Neural progenitor cell (in vitro differentiated cells): ENCODE measurements around the gene ANKHD1. TPM values are rescaled to one million over a fixed set of nuclear protein-coding genes. Genes with fewer than 3 reads are reported as not detected.

Experiments
- DNase-seq: peaks from one replicate; pipeline ENCODE4 v3.0.0-alpha.2; 2016; ENCODE audit warnings: low spot score
- H2AFZ ChIP-seq: fragments of 200-600 bp; sonication (generic); replicated peaks from 2 replicates; pipeline ENCODE4 v1.6.1; 2016; ENCODE audit warnings: antibody characterized with exemption
- H3F3A ChIP-seq: fragments of 200-600 bp; sonication (generic); 2 replicates; pipeline ENCODE4 v1.6.1; 2016; ENCODE audit warnings: antibody characterized with exemption, low read depth
- H3K27ac ChIP-seq: fragments of 200-600 bp; sonication (generic); 2 replicates; pipeline ENCODE4 v1.5.1; 2016; ENCODE audit warnings: mild to moderate bottlenecking
- H3K27me3 ChIP-seq: fragments of 200-600 bp; sonication (generic); 2 replicates; pipeline ENCODE4 v1.6.1; 2016; ENCODE audit warnings: mild to moderate bottlenecking, moderate library complexity
- H3K36me3 ChIP-seq: fragments of 200-600 bp; sonication (generic); 2 replicates; pipeline ENCODE4 v1.5.1; 2016
- H3K4me1 ChIP-seq: fragments of 200-600 bp; sonication (generic); 2 replicates; pipeline ENCODE4 v1.6.1; 2016; ENCODE audit warnings: mixed run types
- H3K4me2 ChIP-seq: fragments of 200-600 bp; sonication (generic); 2 replicates; pipeline ENCODE4 v1.6.1; 2016
- H3K4me3 ChIP-seq: fragments of 200-600 bp; sonication (generic); 2 replicates; pipeline ENCODE4 v1.5.1; 2016
- H3K79me2 ChIP-seq: fragments of 200-600 bp; sonication (generic); 2 replicates; pipeline ENCODE4 v1.6.1; 2016; ENCODE audit warnings: low read depth
- H3K9ac ChIP-seq: fragments of 200-600 bp; sonication (generic); 2 replicates; pipeline ENCODE4 v1.6.1; 2016
- H3K9me3 ChIP-seq: fragments of 200-600 bp; sonication (generic); 2 replicates; pipeline ENCODE4 v1.5.1; 2016; ENCODE audit warnings: low read depth
- H4K20me1 ChIP-seq: fragments of 200-600 bp; sonication (generic); 2 replicates; pipeline ENCODE4 v1.6.1; 2016; ENCODE audit warnings: low read depth
- H3K27ac Mint-ChIP-seq: 3 replicates; pipeline ENCODE4 v1.8.0; 2021; ENCODE audit warnings: mixed read lengths
- H3K27me3 Mint-ChIP-seq: 2 replicates; pipeline ENCODE4 v1.8.0; 2022; ENCODE audit warnings: low read depth, mild to moderate bottlenecking, inconsistent platforms, moderate library complexity, mixed read lengths; ENCODE audit not compliant: insufficient read depth
- H3K36me3 Mint-ChIP-seq: 3 replicates; pipeline ENCODE4 v1.8.0; 2021; ENCODE audit warnings: mixed read lengths
- H3K4me1 Mint-ChIP-seq: 3 replicates; pipeline ENCODE4 v1.8.0; 2021; ENCODE audit warnings: mixed read lengths
- H3K4me3 Mint-ChIP-seq: 3 replicates; pipeline ENCODE4 v1.8.0; 2021; ENCODE audit warnings: mild to moderate bottlenecking, moderate library complexity, mixed read lengths
- H3K9me3 Mint-ChIP-seq: 3 replicates; pipeline ENCODE4 v1.8.0; 2020; ENCODE audit warnings: mixed read lengths
- EZH2 ChIP-seq: fragments of 200-600 bp; sonication (generic); IDR thresholded peaks from 2 replicates; pipeline ENCODE4 v1.6.1; 2017; ENCODE audit warnings: antibody characterized with exemption, mild to moderate bottlenecking, moderate library complexity
- EZH2phosphoT487 ChIP-seq: fragments of 200-600 bp; sonication (generic); IDR thresholded peaks from 2 replicates; pipeline ENCODE4 v1.6.1; 2017; ENCODE audit warnings: antibody characterized with exemption
- total RNA-seq: library from RNA; depleted of rRNA; stranded (reverse); fragments of >200 nt; gene quantifications from 2 replicates; pipeline ENCODE4 v1.2.3, GENCODE V29; 2015; ENCODE audit warnings: low replicate concordance
- TF ChIP-seq, protein P1 (sequence below): fragments of 200-600 bp; sonication (generic); IDR thresholded peaks from 2 replicates; pipeline ENCODE4 v1.5.1; 2017; ENCODE audit warnings: antibody characterized with exemption, mild to moderate bottlenecking

The ANKHD1 gene
- total RNA-seq, 1 donor from 2014 or later: 110 TPM

DNA sequence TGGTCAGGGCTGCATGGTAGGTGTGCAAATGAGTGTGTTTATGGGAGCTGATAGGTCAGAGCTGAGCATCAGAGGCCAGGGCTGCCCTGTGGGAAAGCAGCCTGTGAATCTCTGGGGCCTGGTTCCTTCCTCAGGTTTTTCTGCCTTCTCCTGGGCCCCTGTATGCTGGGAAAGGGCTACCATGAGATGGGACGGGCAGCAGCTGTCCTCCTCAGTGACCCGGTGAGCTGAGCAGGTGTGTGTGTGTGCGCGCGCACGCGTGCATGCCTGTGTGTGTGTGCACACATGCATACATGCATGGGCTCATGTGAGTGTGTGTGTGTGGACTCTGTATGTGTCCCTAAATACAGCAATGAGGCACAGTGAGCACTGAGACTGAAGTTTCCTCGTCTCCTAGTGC, 39.3 kb upstream of the ANKHD1 start:
- no peak overlapping the region for H2AFZ ChIP-seq
- H3K27me3 Mint-ChIP-seq: no peaks in the 10 kb centered on the region
- H4K20me1 ChIP-seq: no peaks in the 10 kb centered on the region
- DNase-seq: no peak
- H3K27ac Mint-ChIP-seq: no peak overlapping the region
- H3K4me1 ChIP-seq: peaks cover 16% of the 10 kb centered on the region
- H3K27ac ChIP-seq: no peak overlapping the region
- no peaks in the 10 kb centered on the region for H3K36me3 Mint-ChIP-seq
- H3K9me3 Mint-ChIP-seq: no peaks in the 10 kb centered on the region
- no peaks in the 10 kb centered on the region for H3K9me3 ChIP-seq
- no peak overlapping the region for H3K4me2 ChIP-seq
- H3K79me2 ChIP-seq: no peaks in the 10 kb centered on the region
- H3F3A ChIP-seq: peaks cover 11% of the 10 kb centered on the region
- peaks cover 10% of the 10 kb centered on the region for H3K4me1 Mint-ChIP-seq
- no peak overlapping the region for H3K4me3 Mint-ChIP-seq
- TF ChIP-seq EZH2phosphoT487 (no peak), EZH2 (no peak)
- TF ChIP-seq, protein P1, sequence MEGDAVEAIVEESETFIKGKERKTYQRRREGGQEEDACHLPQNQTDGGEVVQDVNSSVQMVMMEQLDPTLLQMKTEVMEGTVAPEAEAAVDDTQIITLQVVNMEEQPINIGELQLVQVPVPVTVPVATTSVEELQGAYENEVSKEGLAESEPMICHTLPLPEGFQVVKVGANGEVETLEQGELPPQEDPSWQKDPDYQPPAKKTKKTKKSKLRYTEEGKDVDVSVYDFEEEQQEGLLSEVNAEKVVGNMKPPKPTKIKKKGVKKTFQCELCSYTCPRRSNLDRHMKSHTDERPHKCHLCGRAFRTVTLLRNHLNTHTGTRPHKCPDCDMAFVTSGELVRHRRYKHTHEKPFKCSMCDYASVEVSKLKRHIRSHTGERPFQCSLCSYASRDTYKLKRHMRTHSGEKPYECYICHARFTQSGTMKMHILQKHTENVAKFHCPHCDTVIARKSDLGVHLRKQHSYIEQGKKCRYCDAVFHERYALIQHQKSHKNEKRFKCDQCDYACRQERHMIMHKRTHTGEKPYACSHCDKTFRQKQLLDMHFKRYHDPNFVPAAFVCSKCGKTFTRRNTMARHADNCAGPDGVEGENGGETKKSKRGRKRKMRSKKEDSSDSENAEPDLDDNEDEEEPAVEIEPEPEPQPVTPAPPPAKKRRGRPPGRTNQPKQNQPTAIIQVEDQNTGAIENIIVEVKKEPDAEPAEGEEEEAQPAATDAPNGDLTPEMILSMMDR: no peak
- peaks cover 9% of the 10 kb centered on the region for H3K27me3 ChIP-seq
- H3K36me3 ChIP-seq: no peaks in the 10 kb centered on the region
- H3K4me3 ChIP-seq: no peak overlapping the region
- H3K9ac ChIP-seq: no peak overlapping the region

DNA sequence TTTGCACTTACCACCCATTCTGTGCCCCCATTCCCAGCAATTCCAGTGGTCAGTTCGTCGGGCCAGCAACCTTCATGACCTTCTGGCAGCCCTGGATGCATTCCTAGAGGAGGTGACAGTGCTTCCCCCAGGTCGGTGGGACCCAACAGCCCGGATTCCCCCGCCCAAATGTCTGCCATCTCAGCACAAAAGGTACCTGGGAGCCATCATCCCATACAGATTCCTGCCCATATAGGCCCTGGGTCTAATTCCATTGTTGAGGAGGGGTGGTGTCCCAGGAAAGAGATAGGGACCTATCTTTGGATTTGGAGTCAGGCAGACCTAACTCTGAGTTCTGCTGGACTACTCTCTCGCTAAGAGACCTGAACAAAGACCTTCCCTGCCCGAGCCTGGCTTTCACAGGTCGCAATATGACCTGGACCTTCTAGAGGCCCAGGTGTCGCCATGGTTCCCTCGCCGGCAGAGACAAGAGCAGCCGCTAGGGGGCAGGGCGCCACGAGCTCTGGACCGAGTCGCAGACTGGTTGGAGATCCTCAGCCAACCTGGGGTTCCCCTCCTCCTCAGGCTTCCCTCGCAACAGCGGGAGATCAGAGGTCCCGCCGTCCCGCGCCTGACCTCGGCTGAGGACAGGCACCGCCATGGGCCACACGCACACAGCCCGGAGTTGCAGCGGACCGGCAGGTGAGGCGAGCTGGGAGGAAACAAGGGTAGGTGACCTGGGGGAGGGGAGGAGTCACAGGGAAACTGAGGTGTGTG, 38.6 kb upstream of the ANKHD1 start:
- H3K27me3 ChIP-seq: peaks cover 9% of the 10 kb centered on the region
- Mint-ChIP-seq H3K27ac (no peak overlapping the region), H3K36me3 (no peaks in the 10 kb centered on the region), H3K9me3 (no peaks in the 10 kb centered on the region), H3K4me3 (peak overlapping the region; percentile 72), H3K4me1 (peaks cover 6% of the 10 kb centered on the region), H3K27me3 (peaks cover 2% of the 10 kb centered on the region)
- peaks cover 16% of the 10 kb centered on the region for H3K4me1 ChIP-seq
- peak overlapping the region; percentile 47 for H3K4me3 ChIP-seq
- no peaks in the 10 kb centered on the region for H4K20me1 ChIP-seq
- peak; percentile 88 for DNase-seq
- H3K27ac ChIP-seq: no peak overlapping the region
- peak overlapping the region; percentile 77 for H3K4me2 ChIP-seq
- H3K36me3 ChIP-seq: no peaks in the 10 kb centered on the region
- H3F3A ChIP-seq: peaks cover 11% of the 10 kb centered on the region
- H2AFZ ChIP-seq: peak overlapping the region; percentile 97
- no peaks in the 10 kb centered on the region for H3K9me3 ChIP-seq
- H3K9ac ChIP-seq: no peak overlapping the region
- no peak for TF ChIP-seq EZH2phosphoT487
- TF ChIP-seq, protein P1: peak; percentile 94
- no peaks in the 10 kb centered on the region for H3K79me2 ChIP-seq

DNA sequence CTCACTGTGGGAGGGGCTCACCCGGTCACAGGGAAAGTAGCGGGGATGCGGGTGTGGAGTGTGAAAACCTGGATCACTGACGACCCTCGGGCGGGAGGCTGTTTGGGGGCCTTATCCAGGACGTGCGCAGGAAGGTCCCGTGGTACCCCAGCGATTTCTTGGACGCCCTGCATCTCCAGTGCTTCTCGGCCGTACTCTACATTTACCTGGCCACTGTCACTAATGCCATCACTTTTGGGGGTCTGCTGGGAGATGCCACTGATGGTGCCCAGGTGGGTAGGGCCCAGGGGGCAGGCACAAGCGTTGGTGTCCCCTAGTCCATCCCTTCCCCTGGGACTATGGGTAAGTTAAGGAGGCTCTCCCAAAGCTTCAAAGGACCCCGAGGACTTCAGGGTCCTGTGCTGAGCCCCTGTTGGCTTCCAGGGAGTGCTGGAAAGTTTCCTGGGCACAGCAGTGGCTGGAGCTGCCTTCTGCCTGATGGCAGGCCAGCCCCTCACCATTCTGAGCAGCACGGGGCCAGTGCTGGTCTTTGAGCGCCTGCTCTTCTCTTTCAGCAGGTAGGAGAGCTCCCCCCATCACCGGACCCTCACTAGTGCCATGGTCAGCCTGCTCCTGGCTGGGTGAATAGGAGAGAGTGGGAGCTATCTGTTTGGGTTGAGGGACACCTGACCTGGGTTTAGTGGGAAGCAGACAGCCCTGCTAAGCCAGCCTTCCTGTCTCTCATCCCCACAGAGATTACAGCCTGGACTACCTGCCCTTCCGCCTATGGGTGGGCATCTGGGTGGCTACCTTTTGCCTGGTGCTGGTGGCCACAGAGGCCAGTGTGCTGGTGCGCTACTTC, 37.8 kb upstream of the ANKHD1 start:
- Mint-ChIP-seq H3K36me3 (no peaks in the 10 kb centered on the region), H3K27ac (no peak overlapping the region), H3K4me1 (peaks cover under 1% of the 10 kb centered on the region), H3K4me3 (no peak overlapping the region), H3K27me3 (peaks cover 2% of the 10 kb centered on the region), H3K9me3 (no peaks in the 10 kb centered on the region)
- Histone ChIP-seq H3K4me3 (peak overlapping the region; percentile 47), H3K9ac (no peak overlapping the region), H3K9me3 (no peaks in the 10 kb centered on the region), H3K27ac (no peak overlapping the region), H3K4me2 (peak overlapping the region; percentile 77), H3K4me1 (peaks cover 11% of the 10 kb centered on the region), H3K79me2 (no peaks in the 10 kb centered on the region), H3F3A (peaks cover 4% of the 10 kb centered on the region), H2AFZ (peak overlapping the region; percentile 97), H4K20me1 (no peaks in the 10 kb centered on the region), H3K27me3 (peaks cover 9% of the 10 kb centered on the region), H3K36me3 (no peaks in the 10 kb centered on the region)
- no peak for DNase-seq
- TF ChIP-seq EZH2 (no peak), EZH2phosphoT487 (no peak)
- TF ChIP-seq, protein P1: no peak
